SU-DHL-6 (cell line): Measurements from ENCODE around the gene MSANTD3.

ENCODE experiments used
- H2AFZ ChIP-seq: fragments of 200-600 bp; sonication (generic); 2 replicates; pipeline ENCODE4 v1.6.1; 2014; ENCODE audit warnings: low read depth, mild to moderate bottlenecking, moderate library complexity, mixed read lengths, antibody characterized with exemption, low read length; ENCODE audit not compliant: severe bottlenecking
- H3F3A ChIP-seq: fragments of 200-600 bp; shearing (Covaris generic); 2 replicates; pipeline ENCODE4 v1.6.0; 2016; ENCODE audit warnings: antibody characterized with exemption, mild to moderate bottlenecking; ENCODE audit not compliant: insufficient read depth
- H3K27ac ChIP-seq: fragments of 200-600 bp; sonication (generic); 2 replicates; pipeline ENCODE4 v1.5.1; 2016; ENCODE audit warnings: low read depth, mild to moderate bottlenecking, low read length, moderate library complexity, mixed read lengths
- H3K27me3 ChIP-seq: fragments of 200-600 bp; sonication (generic), shearing (Covaris generic); 2 replicates; pipeline ENCODE4 v1.6.0; 2014; ENCODE audit warnings: mild to moderate bottlenecking, low read length
- H3K36me3 ChIP-seq: fragments of 200-600 bp; sonication (generic); 2 replicates; pipeline ENCODE4 v1.6.1; 2014; ENCODE audit warnings: mild to moderate bottlenecking, low read length, mixed read lengths
- H3K4me2 ChIP-seq: fragments of 300-600, 200-600 bp; shearing (Covaris generic), sonication (generic); 2 replicates; pipeline ENCODE4 v1.6.0; 2014; ENCODE audit warnings: low read length, low read depth, mild to moderate bottlenecking; ENCODE audit not compliant: poor library complexity, severe bottlenecking
- H3K4me3 ChIP-seq: fragments of 200-600 bp; sonication (generic); 2 replicates; pipeline ENCODE4 v1.5.1; 2014; ENCODE audit warnings: antibody characterized with exemption, low read length, mild to moderate bottlenecking, mixed read lengths; ENCODE audit not compliant: insufficient read depth, poor library complexity, severe bottlenecking
- H3K79me2 ChIP-seq: fragments of 200-600 bp; sonication (generic); 2 replicates; pipeline ENCODE4 v1.6.1; 2014; ENCODE audit warnings: mild to moderate bottlenecking, low read length, moderate library complexity; ENCODE audit not compliant: insufficient read depth
- H3K9ac ChIP-seq: fragments of 200-600 bp; sonication (generic); 2 replicates; pipeline ENCODE4 v1.7.0; 2014; ENCODE audit warnings: mild to moderate bottlenecking, low read length
- H3K9me2 ChIP-seq: fragments of 200-600 bp; sonication (generic); replicated peaks from 2 replicates; pipeline ENCODE4 v1.6.1; 2014; ENCODE audit warnings: low read length; ENCODE audit not compliant: insufficient read depth
- H3K9me3 ChIP-seq: fragments of 200-600 bp; sonication (generic); 2 replicates; pipeline ENCODE4 v1.6.1; 2014; ENCODE audit warnings: low read length, mixed read lengths; ENCODE audit not compliant: insufficient read depth
- H4K20me1 ChIP-seq: fragments of 200-600 bp; sonication (generic); 2 replicates; pipeline ENCODE4 v1.6.1; 2014; ENCODE audit warnings: low read depth, mild to moderate bottlenecking, antibody characterized with exemption, low read length, moderate library complexity, mixed read lengths
- CTCF ChIP-seq: fragments of 200-600 bp; sonication (generic); IDR thresholded peaks from one replicate; pipeline ENCODE4 v1.5.1; 2017; ENCODE audit warnings: antibody characterized with exemption, mild to moderate bottlenecking, low read length, moderate library complexity; ENCODE audit not compliant: insufficient read depth, poor library complexity, severe bottlenecking
- EZH2phosphoT487 ChIP-seq: fragments of 200-600 bp; sonication (generic), shearing (Covaris generic); conservative IDR thresholded peaks from 2 replicates; pipeline ENCODE4 v1.6.1; 2018; ENCODE audit warnings: mild to moderate bottlenecking, antibody characterized with exemption, low read length, moderate library complexity, mixed read lengths

Gene MSANTD3

GRCh38 chr9:100472788-100473275 is 45.9 kb downstream of the MSANTD3 start, which contains the start of gene TMEFF1:
TMEFF1 (plus strand) TSS chr9:100473149; CDS start chr9:100473545, 396 bp downstream.
- Histone ChIP-seq H3K27ac (no peak within 1 kb of the TSS), H3K9ac (peak within 1 kb of the TSS; percentile 65), H3F3A (peaks cover 7% of the 10 kb centered on the region; the same call in 1 of the 2 replicates), H4K20me1 (no peaks in the 10 kb centered on the region), H3K4me2 (peak within 1 kb of the TSS; percentile 66), H3K9me3 (no peaks in the 10 kb centered on the region), H3K27me3 (no peaks in the 10 kb centered on the region), H3K9me2 (no peaks in the 10 kb centered on the region), H2AFZ (peak within 1 kb of the TSS; percentile 97), H3K36me3 (no peaks in the 10 kb centered on the region), H3K79me2 (no peaks in the 10 kb centered on the region), H3K4me3 (peak within 1 kb of the TSS; percentile 70)
- TF ChIP-seq EZH2phosphoT487 (no peak), CTCF (no peak)

- Histone ChIP-seq H3K4me2 (peak overlapping the region; percentile 66), H3K27ac (no peak overlapping the region), H3K79me2 (no peaks in the 10 kb centered on the region), H3K9me3 (no peaks in the 10 kb centered on the region), H2AFZ (peak overlapping the region; percentile 96), H3K36me3 (no peaks in the 10 kb centered on the region), H3K4me3 (peak overlapping the region; percentile 70), H4K20me1 (no peaks in the 10 kb centered on the region), H3K27me3 (no peaks in the 10 kb centered on the region), H3K9me2 (no peaks in the 10 kb centered on the region), H3K9ac (peak overlapping the region; percentile 65), H3F3A (peaks cover 7% of the 10 kb centered on the region; the same call in 1 of the 2 replicates)
- no peak for TF ChIP-seq CTCF
- no peak for TF ChIP-seq EZH2phosphoT487
Observed at GRCh38 chr9:100473276-100474081, 46.5 kb downstream of the MSANTD3 start.

GRCh38 chr9:100474082-100474923 is 47.4 kb downstream of the MSANTD3 start:
- Histone ChIP-seq H3K79me2 (no peaks in the 10 kb centered on the region), H3K4me3 (peak overlapping the region; percentile 70), H2AFZ (peak overlapping the region; percentile 96)

More at GRCh38 chr9:100474082-100474923, 47.4 kb downstream of the MSANTD3 start:
- Histone ChIP-seq H3K9me2 (no peaks in the 10 kb centered on the region), H3K9me3 (no peaks in the 10 kb centered on the region), H3K9ac (peak overlapping the region; percentile 65), H3K27me3 (no peaks in the 10 kb centered on the region), H4K20me1 (no peaks in the 10 kb centered on the region), H3K36me3 (no peaks in the 10 kb centered on the region), H3K4me2 (peak overlapping the region; percentile 66), H3F3A (peaks cover 7% of the 10 kb centered on the region; the same call in 1 of the 2 replicates), H3K27ac (no peak overlapping the region)
- no peak for TF ChIP-seq EZH2phosphoT487
- TF ChIP-seq CTCF: no peak
